Astrocyte (in vitro differentiated cells and primary cell): ENCODE data around the gene FREY1. TPM values are rescaled to one million over a fixed set of nuclear protein-coding genes. Genes with fewer than 3 reads are reported as not detected.

Experiments used
- DNase-seq: peaks from one replicate; pipeline ENCODE4 v3.0.0-alpha.2; 2010; ENCODE audit warnings: low read depth
- FAIRE-seq: peaks from 2 replicates; lab custom pipeline; 2011; peaks lifted over from hg19 to GRCh38; lab: Jason Lieb, UNC
- H2AFZ ChIP-seq: 2 replicates; pipeline ENCODE4 v1.6.0; 2012; ENCODE audit warnings: low read depth, low read length, inconsistent platforms
- H3K27ac ChIP-seq: 2 replicates; pipeline ENCODE4 v1.5.1; 2011; ENCODE audit warnings: low read depth, low read length, inconsistent platforms
- H3K27me3 ChIP-seq: 2 replicates; pipeline ENCODE4 v1.6.0; 2011; ENCODE audit warnings: low read length, inconsistent platforms; ENCODE audit not compliant: insufficient read depth
- H3K36me3 ChIP-seq: 2 replicates; pipeline ENCODE4 v1.5.1; 2011; ENCODE audit warnings: low read length, inconsistent platforms; ENCODE audit not compliant: insufficient read depth
- H3K4me1 ChIP-seq: 2 replicates; pipeline ENCODE4 v1.5.1; 2011; ENCODE audit warnings: low read length, inconsistent platforms; ENCODE audit not compliant: insufficient read depth
- H3K4me2 ChIP-seq: 2 replicates; pipeline ENCODE4 v1.6.0; 2012; ENCODE audit warnings: low read length, inconsistent platforms
- H3K4me3 ChIP-seq: 2 replicates; pipeline ENCODE4 v1.5.1; 2011; ENCODE audit warnings: low read depth, mild to moderate bottlenecking, low read length, inconsistent platforms; ENCODE audit not compliant: insufficient read depth
- H3K79me2 ChIP-seq: 2 replicates; pipeline ENCODE4 v1.6.0; 2012; ENCODE audit warnings: mild to moderate bottlenecking, low read length, inconsistent platforms; ENCODE audit not compliant: insufficient read depth
- H3K9ac ChIP-seq: 2 replicates; pipeline ENCODE4 v1.6.0; 2012; ENCODE audit warnings: mild to moderate bottlenecking, low read length, inconsistent platforms
- H3K9me3 ChIP-seq: 2 replicates; pipeline ENCODE4 v1.5.1; 2012; ENCODE audit warnings: low read depth, mild to moderate bottlenecking, low read length, inconsistent platforms; ENCODE audit not compliant: insufficient read depth
- H4K20me1 ChIP-seq: 2 replicates; pipeline ENCODE4 v1.6.0; 2012; ENCODE audit warnings: low read length, inconsistent platforms; ENCODE audit not compliant: insufficient read depth
- H3K27ac Mint-ChIP-seq: one replicate; pipeline ENCODE4 v1.8.0; 2021; ENCODE audit warnings: mild to moderate bottlenecking, mixed read lengths; ENCODE audit not compliant: unreplicated experiment
- H3K27me3 Mint-ChIP-seq: one replicate; pipeline ENCODE4 v1.8.0; 2021; ENCODE audit warnings: low read depth, mixed read lengths; ENCODE audit not compliant: unreplicated experiment
- H3K36me3 Mint-ChIP-seq: one replicate; pipeline ENCODE4 v1.8.0; 2021; ENCODE audit warnings: low read depth, mixed read lengths; ENCODE audit not compliant: unreplicated experiment
- H3K4me1 Mint-ChIP-seq: one replicate; pipeline ENCODE4 v1.8.0; 2021; ENCODE audit warnings: low read depth, mixed read lengths; ENCODE audit not compliant: unreplicated experiment
- H3K4me3 Mint-ChIP-seq: one replicate; pipeline ENCODE4 v1.8.0; 2021; ENCODE audit warnings: mild to moderate bottlenecking, moderate library complexity, mixed read lengths; ENCODE audit not compliant: unreplicated experiment
- H3K9me3 Mint-ChIP-seq: one replicate; pipeline ENCODE4 v1.8.0; 2021; ENCODE audit warnings: mild to moderate bottlenecking, mixed read lengths; ENCODE audit not compliant: unreplicated experiment
- CTCF ChIP-seq: IDR thresholded peaks from 2 replicates; pipeline ENCODE4 v1.5.1; 2011; ENCODE audit warnings: low read depth, mild to moderate bottlenecking, inconsistent platforms, low read length, moderate library complexity; ENCODE audit not compliant: insufficient read depth
- EZH2 ChIP-seq: IDR thresholded peaks from 2 replicates; pipeline ENCODE4 v1.6.1; 2012; ENCODE audit warnings: mild to moderate bottlenecking, low read length, inconsistent platforms; ENCODE audit not compliant: insufficient read depth
- total RNA-seq: library from RNA; stranded (reverse); gene quantifications from 2 replicates; pipeline ENCODE4 v1.2.1, GENCODE V29; 2021

FREY1 gene
- total RNA-seq, 1 donor from 2014 or later = 0.79 TPM

GRCh38 chr11:45904309-45904915 lies 2.7 kb downstream of the FREY1 start:
- H3K4me3 ChIP-seq = no peak overlapping the region
- TF ChIP-seq CTCF = no peak
- TF ChIP-seq EZH2 = no peak

GRCh38 chr11:45902452-45903380 lies 4.4 kb downstream of the FREY1 start:
- DNase-seq (no peak), FAIRE-seq (no peak)
- Histone ChIP-seq H3K4me3 (no peak overlapping the region), H3K27me3 (no peaks in the 10 kb centered on the region), H3K36me3 (no peaks in the 10 kb centered on the region), H4K20me1 (peaks cover 14% of the 10 kb centered on the region), H3K79me2 (no peaks in the 10 kb centered on the region), H2AFZ (no peak overlapping the region), H3K4me1 (peaks cover 18% of the 10 kb centered on the region), H3K27ac (no peak overlapping the region), H3K9me3 (no peaks in the 10 kb centered on the region), H3K4me2 (no peak overlapping the region), H3K9ac (no peak overlapping the region)
- H3K36me3 Mint-ChIP-seq = peaks cover 5% of the 10 kb centered on the region
- TF ChIP-seq CTCF (no peak), EZH2 (no peak)
- H3K27ac Mint-ChIP-seq = no peak overlapping the region
- no peak overlapping the region for H3K4me3 Mint-ChIP-seq
- H3K27me3 Mint-ChIP-seq = peaks cover 2% of the 10 kb centered on the region
- H3K9me3 Mint-ChIP-seq = peaks cover 2% of the 10 kb centered on the region
- H3K4me1 Mint-ChIP-seq = peaks cover 6% of the 10 kb centered on the region

More at GRCh38 chr11:45904309-45904915, 2.7 kb downstream of the FREY1 start:
- Mint-ChIP-seq H3K27me3 (no peaks in the 10 kb centered on the region), H3K4me3 (no peak overlapping the region), H3K27ac (no peak overlapping the region), H3K36me3 (peaks cover 10% of the 10 kb centered on the region), H3K4me1 (peaks cover 6% of the 10 kb centered on the region), H3K9me3 (peaks cover 2% of the 10 kb centered on the region)
- no peak overlapping the region for H2AFZ ChIP-seq
- FAIRE-seq (no peak), DNase-seq (no peak)
- H3K4me1 ChIP-seq = peaks cover 12% of the 10 kb centered on the region
- H3K4me2 ChIP-seq = no peak overlapping the region
- no peaks in the 10 kb centered on the region for H3K9me3 ChIP-seq
- no peak overlapping the region for H3K27ac ChIP-seq
- no peak overlapping the region for H3K9ac ChIP-seq
- H4K20me1 ChIP-seq = peaks cover 23% of the 10 kb centered on the region
- H3K79me2 ChIP-seq = no peaks in the 10 kb centered on the region
- no peaks in the 10 kb centered on the region for H3K36me3 ChIP-seq
- no peaks in the 10 kb centered on the region for H3K27me3 ChIP-seq
